Testis (tissue), 3 donors: ENCODE measurements around the gene CNTN5. TPM values are rescaled to one million over a fixed set of nuclear protein-coding genes. Genes with fewer than 3 reads are reported as not detected.
"Not testable (repeated sequence)": the region's sequence is repeated elsewhere in the genome, so short reads cannot be mapped to it uniquely, and the experiment has no call there.

Source experiments
- DNase-seq: peaks from one replicate; pipeline ENCODE4 v3.0.0-alpha.2; 2019
- H3K27ac ChIP-seq, 2 donors: fragments of 200-600 bp; sonication (generic); one replicate each; pipeline ENCODE4 v1.5.1; 2019
- H3K27me3 ChIP-seq: fragments of 200-600 bp; sonication (generic); one replicate; pipeline ENCODE4 v1.5.1; 2019
- H3K36me3 ChIP-seq: fragments of 200-600 bp; sonication (generic); one replicate; pipeline ENCODE4 v1.5.1; 2017; ENCODE audit warnings: low read depth; ENCODE audit errors: missing control alignments
- H3K4me1 ChIP-seq: fragments of 200-600 bp; sonication (generic); one replicate; pipeline ENCODE4 v1.5.1; 2019
- H3K4me3 ChIP-seq, 2 donors: fragments of 200-600 bp; sonication (generic); one replicate each; pipeline ENCODE4 v1.5.1; 2017 to 2019
- H3K9me3 ChIP-seq: fragments of 200-600 bp; sonication (generic); one replicate; pipeline ENCODE4 v1.5.1; 2017
- CTCF ChIP-seq, 3 experiments: fragments of 450-650 bp in 2 of 3; fragments of 200-600 bp in 1 of 3; sonication (generic) in 1 of 3; IDR thresholded peaks; one replicate each; pipeline ENCODE4 v1.5.1; 2016 to 2019; ENCODE audit warnings: antibody characterized with exemption in 3 of 3, mild to moderate bottlenecking in 2 of 3, moderate library complexity in 1 of 3
- POLR2A ChIP-seq: fragments of 450-650 bp; IDR thresholded peaks from one replicate; pipeline ENCODE4 v1.6.1; 2017; ENCODE audit warnings: antibody characterized with exemption, mild to moderate bottlenecking, moderate library complexity
- WGBS, 2 donors: methylation state at CpG; one replicate each; pipeline ENCODE4 v1.1.5; 2018; 5-methylcytosine and 5-hydroxymethylcytosine counted together
- intact Hi-C: fragments of 100-400 bp; cut with DNase I; formaldehyde crosslinking; loops from one replicate; pipeline ENCODE4 v1.15.1; 2023; ENCODE audit warnings: low total_unique reads
- polyA plus RNA-seq: library from polyadenylated mRNA; stranded (reverse); fragments of 350-450 nt; fragmentation: Illumina TruSeq; extraction: RNeasy Lipid Tissue Mini Kit (QIAGEN cat#74804); gene quantifications from one replicate; pipeline ENCODE4 v1.2.3, GENCODE V29; 2014; ENCODE audit warnings: low read depth, low replicate concordance; ENCODE audit not compliant: insufficient read depth
- total RNA-seq, 2 donors: library from RNA; depleted of rRNA; stranded (reverse); fragments of >200 nt; gene quantifications; one replicate each; pipeline ENCODE4 v1.2.3, GENCODE V29; 2016

Gene CNTN5
- total and polyA plus RNA-seq, 3 donors from 2014 or later, result 0.55 to 0.99 (median 0.78) TPM

GRCh38 chr11:99271527-99271926, 250.8 kb downstream of the CNTN5 start:
- no peaks in the 10 kb centered on the region for H3K9me3 ChIP-seq
- intact Hi-C loops, result no loop called here
- no peak overlapping the region for H3K4me3 ChIP-seq
- no peak for DNase-seq
- 87 to 90% methylated on average over 5 of the region's 5 CpGs for WGBS, 2 donors
- H3K27ac ChIP-seq, result no peak overlapping the region
- no peaks in the 10 kb centered on the region for H3K4me1 ChIP-seq
- H3K36me3 ChIP-seq, result no peaks in the 10 kb centered on the region
- no peaks in the 10 kb centered on the region for H3K27me3 ChIP-seq
- no peak for TF ChIP-seq CTCF (IDR thresholded peaks at IDR 0.05)
- TF ChIP-seq POLR2A, result no peak

- H3K36me3 ChIP-seq, result no peaks in the 10 kb centered on the region
- 80 to 88% methylated on average over 2 of the region's 2 CpGs for WGBS, 2 donors
Measured at GRCh38 chr11:99275521-99275920, 254.8 kb downstream of the CNTN5 start.

GRCh38 chr11:99277281-99277680, 256.5 kb downstream of the CNTN5 start:
- TF ChIP-seq POLR2A (no peak), CTCF (IDR thresholded peaks at IDR 0.05) (no peak)
- Histone ChIP-seq H3K4me3 (no peak overlapping the region), H3K27me3 (no peaks in the 10 kb centered on the region), H3K4me1 (no peaks in the 10 kb centered on the region), H3K36me3 (no peaks in the 10 kb centered on the region), H3K27ac (no peak overlapping the region), H3K9me3 (no peaks in the 10 kb centered on the region)
- intact Hi-C loops, result no loop called here
- DNase-seq, result no peak
- 52% methylated on average over 1 of the region's 1 CpG for WGBS, 2 donors

More at GRCh38 chr11:99275521-99275920, 254.8 kb downstream of the CNTN5 start:
- Histone ChIP-seq H3K4me3 (no peak overlapping the region), H3K27ac (no peak overlapping the region), H3K9me3 (no peaks in the 10 kb centered on the region), H3K4me1 (no peaks in the 10 kb centered on the region), H3K27me3 (no peaks in the 10 kb centered on the region)
- TF ChIP-seq POLR2A, result no peak
- DNase-seq, result no peak
- intact Hi-C loops, result no loop called here

DNA sequence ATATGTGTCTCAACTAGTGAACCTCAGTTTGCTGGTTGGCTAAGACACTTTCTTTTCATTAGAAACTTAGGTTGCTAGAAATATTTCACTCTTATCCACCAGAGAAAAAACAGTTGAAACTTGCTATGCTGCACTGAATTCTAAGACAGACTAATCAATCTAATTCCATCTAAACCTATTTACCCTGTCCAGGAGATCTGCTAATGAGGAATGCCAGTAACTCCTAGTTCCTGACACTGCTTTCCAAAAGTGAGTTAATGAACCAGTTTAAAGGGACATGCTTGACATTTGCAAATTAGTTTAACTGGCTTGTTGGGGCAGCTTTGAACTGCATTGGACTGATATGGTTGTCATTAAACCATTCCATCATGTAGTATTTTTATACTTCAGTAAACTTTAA, 258.5 kb downstream of the CNTN5 start:
- Histone ChIP-seq H3K4me3 (no peak overlapping the region), H3K36me3 (no peaks in the 10 kb centered on the region), H3K27me3 (no peaks in the 10 kb centered on the region), H3K27ac (no peak overlapping the region), H3K9me3 (no peaks in the 10 kb centered on the region), H3K4me1 (no peaks in the 10 kb centered on the region)
- TF ChIP-seq POLR2A, result no peak
- no peak for TF ChIP-seq CTCF (IDR thresholded peaks at IDR 0.05)
- no peak for DNase-seq
- intact Hi-C loops, result no loop called here

GRCh38 chr11:99281331-99281730, 260.6 kb downstream of the CNTN5 start:
- H3K36me3 ChIP-seq, result no peaks in the 10 kb centered on the region
- H3K9me3 ChIP-seq, result no peaks in the 10 kb centered on the region
- no peak overlapping the region for H3K4me3 ChIP-seq
- no peaks in the 10 kb centered on the region for H3K27me3 ChIP-seq
- no peak overlapping the region for H3K27ac ChIP-seq
- DNase-seq, result no peak
- no peaks in the 10 kb centered on the region for H3K4me1 ChIP-seq
- 81 to 84% methylated on average over 1 of the region's 1 CpG for WGBS, 2 donors
- TF ChIP-seq CTCF (IDR thresholded peaks at IDR 0.05) (no peak), POLR2A (no peak)
- intact Hi-C loops, result no loop called here

- H3K4me3 ChIP-seq, H3K27ac ChIP-seq, DNase-seq, intact Hi-C loops, H3K9me3 ChIP-seq, H3K27me3 ChIP-seq, H3K4me1 ChIP-seq, H3K36me3 ChIP-seq: not testable (repeated sequence)
- WGBS, 2 donors, result 51 to 56% methylated on average over 8 of the region's 8 CpGs
Measured at GRCh38 chr11:99297925-99298324, 277.2 kb downstream of the CNTN5 start.
